ENCODE data around the gene BICDL2.

- TF ChIP-seq, protein P1, sequence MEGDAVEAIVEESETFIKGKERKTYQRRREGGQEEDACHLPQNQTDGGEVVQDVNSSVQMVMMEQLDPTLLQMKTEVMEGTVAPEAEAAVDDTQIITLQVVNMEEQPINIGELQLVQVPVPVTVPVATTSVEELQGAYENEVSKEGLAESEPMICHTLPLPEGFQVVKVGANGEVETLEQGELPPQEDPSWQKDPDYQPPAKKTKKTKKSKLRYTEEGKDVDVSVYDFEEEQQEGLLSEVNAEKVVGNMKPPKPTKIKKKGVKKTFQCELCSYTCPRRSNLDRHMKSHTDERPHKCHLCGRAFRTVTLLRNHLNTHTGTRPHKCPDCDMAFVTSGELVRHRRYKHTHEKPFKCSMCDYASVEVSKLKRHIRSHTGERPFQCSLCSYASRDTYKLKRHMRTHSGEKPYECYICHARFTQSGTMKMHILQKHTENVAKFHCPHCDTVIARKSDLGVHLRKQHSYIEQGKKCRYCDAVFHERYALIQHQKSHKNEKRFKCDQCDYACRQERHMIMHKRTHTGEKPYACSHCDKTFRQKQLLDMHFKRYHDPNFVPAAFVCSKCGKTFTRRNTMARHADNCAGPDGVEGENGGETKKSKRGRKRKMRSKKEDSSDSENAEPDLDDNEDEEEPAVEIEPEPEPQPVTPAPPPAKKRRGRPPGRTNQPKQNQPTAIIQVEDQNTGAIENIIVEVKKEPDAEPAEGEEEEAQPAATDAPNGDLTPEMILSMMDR (IDR thresholded peaks at IDR 0.05), result peak; percentile 30 to 85 (median 66)
- peak; percentile 82 to 90 (median 84) for TF ChIP-seq POLR2A (IDR thresholded peaks at IDR 0.05)
Measured at GRCh38 chr16:3003582-3004270, 33.0 kb downstream of the BICDL2 start.

Measured in body of pancreas (tissue), 4 donors.